GM21737 (cell line): Measurements from ENCODE around the gene SLC29A4.
"Not testable (repeated sequence)": the region's sequence is repeated elsewhere in the genome, so short reads cannot be mapped to it uniquely, and the experiment has no call there.

Experiments
- ATAC-seq: cut with Tn5 transposase; IDR thresholded peaks from one replicate; pipeline ENCODE4 v1.9.1; 2021; ENCODE audit warnings: mild to moderate bottlenecking, moderate library complexity; ENCODE audit not compliant: unreplicated experiment

Gene SLC29A4

GRCh38 chr7:5282543-5283316 lies at the start of gene SLC29A4:
Gene SLC29A4, plus strand, starts transcription at chr7:5282943. Its CDS starts 4,874 bp downstream, at chr7:5287817.
- ATAC-seq, result no peak

GRCh38 chr7:5234852-5235831 lies 47.6 kb upstream of the SLC29A4 start:
- ATAC-seq, result peak; percentile 35

GRCh38 chr7:5237286-5237685 lies 45.5 kb upstream of the SLC29A4 start:
- ATAC-seq, result no peak

- ATAC-seq, result no peak
Measured at GRCh38 chr7:5238500-5238899, 44.2 kb upstream of the SLC29A4 start.

- ATAC-seq, result no peak
Measured at GRCh38 chr7:5243261-5243660, 39.5 kb upstream of the SLC29A4 start.

- no peak for ATAC-seq
Measured at GRCh38 chr7:5248201-5248885, 34.4 kb upstream of the SLC29A4 start.

- not testable (repeated sequence) for ATAC-seq
Measured at GRCh38 chr7:5250787-5251186, 32.0 kb upstream of the SLC29A4 start.

- ATAC-seq, result not testable (repeated sequence)
Measured at GRCh38 chr7:5253529-5253928, 29.2 kb upstream of the SLC29A4 start.

GRCh38 chr7:5254371-5254770 lies 28.4 kb upstream of the SLC29A4 start:
- not testable (repeated sequence) for ATAC-seq

- no peak for ATAC-seq
Measured at GRCh38 chr7:5255832-5256231, 26.9 kb upstream of the SLC29A4 start.

- ATAC-seq, result not testable (repeated sequence)
Measured at GRCh38 chr7:5260530-5261068, 22.1 kb upstream of the SLC29A4 start.

GRCh38 chr7:5263066-5263465 lies 19.7 kb upstream of the SLC29A4 start:
- not testable (repeated sequence) for ATAC-seq

GRCh38 chr7:5265320-5266190 lies 17.2 kb upstream of the SLC29A4 start:
- no peak for ATAC-seq

GRCh38 chr7:5266191-5267028 lies 16.3 kb upstream of the SLC29A4 start:
- no peak for ATAC-seq

- ATAC-seq, result not testable (repeated sequence)
Measured at GRCh38 chr7:5267829-5268228, 14.9 kb upstream of the SLC29A4 start.

- ATAC-seq, result not testable (repeated sequence)
Measured at GRCh38 chr7:5269992-5270657, 12.6 kb upstream of the SLC29A4 start.

GRCh38 chr7:5270788-5271187 lies 12.0 kb upstream of the SLC29A4 start:
- no peak for ATAC-seq

- ATAC-seq, result not testable (repeated sequence)
Measured at GRCh38 chr7:5273831-5274405, 8.8 kb upstream of the SLC29A4 start.
